K562 (cell line): ENCODE results near the gene LRRC7. TPM values are rescaled to one million over a fixed set of nuclear protein-coding genes. Genes with fewer than 3 reads are reported as not detected.

Source experiments
- ATAC-seq: fragments of 200-7000 bp; cut with Tn5 transposase; 3 replicates; pipeline ENCODE4 v1.9.1; 2020; ENCODE audit warnings: moderate library complexity
- BruUV-seq: library from RNA; stranded (reverse); fragments of 400-500 nt; replicated peaks from 2 replicates; lab custom pipeline; 2021; lab: Mats Ljungman, UMichigan
- CTCF ChIA-PET: fragments of 300-600 bp; formaldehyde crosslinking; extraction: SDS; loops from one replicate; lab custom pipeline; 2021; ENCODE audit warnings: low intra/inter-chr PET ratio; lab: Yijun Ruan, JAX
- POLR2A ChIA-PET: fragments of 300-600, 350-650 bp; sonication (Branson Sonifier 250); formaldehyde crosslinking; extraction: SDS; loops from one replicate; lab custom pipeline; 2021; ENCODE audit warnings: antibody characterized with exemption, inconsistent platforms; lab: Yijun Ruan, JAX
- DNase-seq, 4 experiments: peaks; one replicate each; pipeline versions ENCODE4 v3.0.0 to v3.0.0-alpha.2; 2011 to 2018; ENCODE audit warnings: low spot score in 3 of 4, mixed read lengths in 3 of 4; ENCODE audit errors: extremely low read depth in 1 of 4
- FAIRE-seq: peaks from 2 replicates; lab custom pipeline; 2011; peaks lifted over from hg19 to GRCh38; lab: Jason Lieb, UNC
- H2AFZ ChIP-seq: 2 replicates; pipeline ENCODE4 v1.6.0; 2011; ENCODE audit warnings: low read depth, low read length, control low read depth, inconsistent platforms
- H3K27ac ChIP-seq: fragments of 200-600 bp; 3 replicates; pipeline ENCODE4 v1.8.0; 2011; ENCODE audit warnings: low read depth, mild to moderate bottlenecking, control low read depth, inconsistent platforms, low read length, moderate library complexity, mixed read lengths; ENCODE audit errors: extremely low read depth
- H3K27me3 ChIP-seq, 2 experiments: fragments of 300-600 bp in 1 of 2; 2 replicates in 1 of 2; 3 replicates in 1 of 2; pipeline versions ENCODE4 v1.6.0 to v1.8.0; 2011; ENCODE audit warnings: inconsistent platforms in 2 of 2, low read length in 2 of 2, mild to moderate bottlenecking in 1 of 2, mixed read lengths in 1 of 2, moderate library complexity in 1 of 2; ENCODE audit not compliant: control insufficient read depth in 2 of 2, insufficient read depth in 2 of 2
- H3K36me3 ChIP-seq: fragments of 300-600 bp; 3 replicates; pipeline ENCODE4 v1.8.0; 2011; ENCODE audit warnings: mild to moderate bottlenecking, low read length, inconsistent platforms; ENCODE audit not compliant: control insufficient read depth, insufficient read depth
- H3K4me1 ChIP-seq, 2 experiments: fragments of 200-600 bp in 1 of 2; replicated peaks in 1 of 2; 2 replicates in 1 of 2; 3 replicates in 1 of 2; pipeline versions ENCODE4 v1.5.1 to v1.8.0; 2011; ENCODE audit warnings: inconsistent platforms in 2 of 2, low read length in 2 of 2, mild to moderate bottlenecking in 1 of 2, mixed read lengths in 1 of 2, moderate library complexity in 1 of 2; ENCODE audit not compliant: control insufficient read depth in 2 of 2, insufficient read depth in 2 of 2
- H3K4me2 ChIP-seq: 2 replicates; pipeline ENCODE4 v1.6.1; 2011; ENCODE audit warnings: low read length, control low read depth, inconsistent platforms, mixed read lengths; ENCODE audit not compliant: insufficient read depth
- H3K4me3 ChIP-seq: fragments of 200-600 bp; sonication (generic), shearing (Covaris generic); 2 replicates; pipeline ENCODE4 v1.5.1; 2016; ENCODE audit warnings: control low read depth, inconsistent platforms
- H3K79me2 ChIP-seq: fragments of 200-600 bp; 3 replicates; pipeline ENCODE4 v1.8.0; 2011; ENCODE audit warnings: low read length, inconsistent platforms; ENCODE audit not compliant: control insufficient read depth, insufficient read depth
- H3K9ac ChIP-seq, 2 experiments: 2 replicates each; pipeline versions ENCODE4 v1.6.0 to v1.6.1; 2011; ENCODE audit warnings: low read depth in 2 of 2, low read length in 2 of 2, control low read depth in 1 of 2, inconsistent platforms in 1 of 2, mild to moderate bottlenecking in 1 of 2, mixed read lengths in 1 of 2; ENCODE audit not compliant: insufficient read depth in 1 of 2
- H3K9me1 ChIP-seq: one replicate; pipeline ENCODE4 v1.6.0; 2011; ENCODE audit warnings: inconsistent platforms, mild to moderate bottlenecking, low read length, moderate library complexity; ENCODE audit not compliant: control insufficient read depth, insufficient read depth
- H3K9me3 ChIP-seq: replicated peaks from 2 replicates; pipeline ENCODE4 v1.5.1; 2011; ENCODE audit warnings: low read depth, low read length, inconsistent platforms; ENCODE audit not compliant: control insufficient read depth, insufficient read depth
- H4K20me1 ChIP-seq: replicated peaks from 2 replicates; pipeline ENCODE4 v1.6.1; 2011; ENCODE audit warnings: low read length, inconsistent platforms, mixed read lengths; ENCODE audit not compliant: control insufficient read depth, insufficient read depth
- FOXA3 ChIP-seq, 2 experiments: fragments of 450-650 bp in 1 of 2; sonication (generic) in 1 of 2; formaldehyde crosslinking; IDR thresholded peaks in 1 of 2; conservative IDR thresholded peaks in 1 of 2; 2 replicates each; pipeline versions ENCODE4 v1.4.0 to v1.8.0; 2020 to 2022; ENCODE audit warnings: mild to moderate bottlenecking in 2 of 2, missing genetic modification reagents in 1 of 2
- FOXO4 ChIP-seq: fragments of 450-650 bp; formaldehyde crosslinking; IDR thresholded peaks from 2 replicates; pipeline ENCODE4 v1.4.0; 2020; ENCODE audit warnings: mild to moderate bottlenecking, moderate library complexity
- HDAC2 ChIP-seq: fragments of 450-650 bp; IDR thresholded peaks from 2 replicates; pipeline ENCODE4 v1.6.1; 2016; ENCODE audit warnings: mild to moderate bottlenecking
- ID3 ChIP-seq, 2 experiments: fragments of 250-450 bp in 1 of 2; fragments of 450-650 bp in 1 of 2; sonication (Bioruptor Pico) in 1 of 2; IDR thresholded peaks; 2 replicates each; pipeline versions ENCODE4 v1.6.1 to v1.8.0; 2016 to 2021; ENCODE audit warnings: mild to moderate bottlenecking in 2 of 2, moderate library complexity in 2 of 2, missing compliant biosample characterization in 1 of 2, missing genetic modification characterization in 1 of 2
- ILF3 ChIP-seq: fragments of 450-650 bp; IDR thresholded peaks from 2 replicates; pipeline ENCODE4 v1.6.1; 2018; ENCODE audit warnings: antibody characterized with exemption, mild to moderate bottlenecking, moderate library complexity, borderline replicate concordance
- IRF1 ChIP-seq: sonication (generic); formaldehyde crosslinking; IDR thresholded peaks from 2 replicates; pipeline ENCODE4 v1.8.0; 2022; ENCODE audit warnings: missing genetic modification reagents, mild to moderate bottlenecking, borderline replicate concordance
- MCM2 ChIP-seq: fragments of 450-650 bp; IDR thresholded peaks from 2 replicates; pipeline ENCODE4 v1.6.1; 2017; ENCODE audit warnings: low read depth, mild to moderate bottlenecking
- MNT ChIP-seq, 2 experiments: fragments of 450-650 bp; conservative IDR thresholded peaks; 2 replicates each; pipeline ENCODE4 v1.6.1; 2017; ENCODE audit warnings: mild to moderate bottlenecking in 2 of 2, moderate library complexity in 2 of 2
- PCBP1 ChIP-seq: fragments of 200-400 bp; formaldehyde crosslinking; IDR thresholded peaks from 2 replicates; pipeline ENCODE4 v1.6.1; 2018; ENCODE audit warnings: mild to moderate bottlenecking, low read depth, low read length; ENCODE audit not compliant: poor library complexity, severe bottlenecking
- PHF21A ChIP-seq: fragments of 450-650 bp; IDR thresholded peaks from 2 replicates; pipeline ENCODE4 v1.6.1; 2017; ENCODE audit warnings: low read depth, borderline replicate concordance
- PRMT5 ChIP-seq: sonication (generic); formaldehyde crosslinking; IDR thresholded peaks from 2 replicates; pipeline ENCODE4 v1.5.0; 2020; ENCODE audit warnings: missing genetic modification reagents
- RCOR1 ChIP-seq, 2 experiments: IDR thresholded peaks; 2 replicates each; pipeline ENCODE4 v1.6.1; 2012; ENCODE audit warnings: low read depth in 2 of 2, low read length in 2 of 2, borderline replicate concordance in 1 of 2, improper control_type of control experiment in 1 of 2
- SP1 ChIP-seq: sonication (generic); formaldehyde crosslinking; IDR thresholded peaks from 2 replicates; pipeline ENCODE4 v1.8.1; 2022; ENCODE audit warnings: mild to moderate bottlenecking, missing genetic modification reagents
- SPI1 ChIP-seq: IDR thresholded peaks from 2 replicates; pipeline ENCODE4 v1.6.1; 2011; ENCODE audit warnings: low read depth, low read length, control low read depth, borderline replicate concordance
- TCF15 ChIP-seq: fragments of 250-450 bp; sonication (Bioruptor Pico); IDR thresholded peaks from 2 replicates; pipeline ENCODE4 v1.8.0; 2022; ENCODE audit warnings: moderate library complexity, mild to moderate bottlenecking, inconsistent platforms
- ZNF280B ChIP-seq: fragments of 250-450 bp; sonication (Bioruptor Pico); IDR thresholded peaks from 2 replicates; pipeline ENCODE4 v1.5.1; 2021; ENCODE audit warnings: mild to moderate bottlenecking
- WGBS: fragments of 100-300 bp; shearing (Covaris generic); methylation state at CpG from one replicate; pipeline ENCODE4 v1.1.6; 2016; ENCODE audit warnings: low coverage, mixed read lengths; ENCODE audit not compliant: insufficient coverage; ENCODE audit errors: missing lambda C conversion rate; 5-methylcytosine and 5-hydroxymethylcytosine counted together
- in situ Hi-C: fragments of 300-500 bp; cut with MboI; formaldehyde crosslinking; loops from 4 replicates; pipeline ENCODE4 v1.15.0; 2018; ENCODE audit warnings: inconsistent platforms, mixed read lengths
- intact Hi-C: fragments of 100-400 bp; cut with micrococcal nuclease; formaldehyde crosslinking; loops from 2 replicates; pipeline ENCODE4 v1.14.2; 2022
- polyA plus RNA-seq, 8 experiments: library from polyadenylated mRNA; depleted of rRNA in 4 of 8; stranded (reverse) in 5 of 8; unstranded in 3 of 8; fragments of >200 nt; fragmentation: Nextera tagmentation in 2 of 8; fragmentation: Illumina TruSeq in 1 of 8; extraction: Ambion mirVana in 2 of 8; extraction: Trizol in 1 of 8; gene quantifications; 2 replicates each; pipeline versions ENCODE4 v1.2.1 to v1.2.3, GENCODE V29; 2011 to 2014; ENCODE audit warnings: inconsistent platforms in 1 of 8, missing spikeins in 1 of 8
- total RNA-seq, 7 experiments: library from RNA; depleted of rRNA in 6 of 7; stranded (reverse); fragments of >200 nt in 6 of 7; fragmentation: Illumina TruSeq in 2 of 7; extraction: Trizol in 2 of 7; gene quantifications; 2 replicates each; pipeline versions ENCODE4 v1.2.1 to v1.2.3, GENCODE V29; 2011 to 2021; ENCODE audit warnings: low replicate concordance in 1 of 7

Gene LRRC7
- total and polyA plus RNA-seq, 9 of the 15 experiments (the other 6 are each of a cell fraction or from before 2014, with no cell fraction given) = 0.09 to 0.94 (median 0.49) TPM

GRCh38 chr1:69754521-69754920 is 186.8 kb downstream of the LRRC7 start:
- H3K27ac ChIP-seq = no peak overlapping the region
- 0% methylated on average over 3 of the region's 3 CpGs for WGBS
- H3K79me2 ChIP-seq = no peaks in the 10 kb centered on the region
- DNase-seq (no peak), ATAC-seq (no peak), FAIRE-seq (no peak)
- intact Hi-C loops (no loop called here), in situ Hi-C loops (no loop called here)
- ChIA-PET CTCF (no interaction called here), POLR2A (no interaction called here)
- BruUV-seq = no TSS peak
- H3K4me3 ChIP-seq = no peak overlapping the region
- H3K4me1 ChIP-seq = no peaks in the 10 kb centered on the region
- H3K9ac ChIP-seq = no peak overlapping the region
- H3K9me3 ChIP-seq = no peaks in the 10 kb centered on the region
- H3K36me3 ChIP-seq = no peaks in the 10 kb centered on the region
- no peaks in the 10 kb centered on the region for H3K9me1 ChIP-seq
- no peak overlapping the region for H3K4me2 ChIP-seq
- no peaks in the 10 kb centered on the region for H3K27me3 ChIP-seq
- H4K20me1 ChIP-seq = no peaks in the 10 kb centered on the region
- H2AFZ ChIP-seq = no peak overlapping the region
- TF ChIP-seq SPI1 (no peak), PHF21A (no peak), FOXA3 (CRISPR knock-in tag; conservative IDR thresholded peaks at IDR 0.05 in 1 of 2, IDR thresholded peaks at IDR 0.05 in 1 of 2) (no peak), PRMT5 (CRISPR knock-in tag) (no peak), IRF1 (CRISPR knock-in tag) (no peak), RCOR1 (IDR thresholded peaks at IDR 0.05; ENCODE audit: borderline replicate concordance in 1 of 2, low read depth in 2 of 2, low read length in 2 of 2) (no peak), SP1 (CRISPR knock-in tag) (no peak), HDAC2 (no peak), MCM2 (no peak), TCF15 (CRISPR knock-in tag) (no peak), ILF3 (no peak), ZNF280B (CRISPR knock-in tag) (no peak), PCBP1 (no peak), MNT (conservative IDR thresholded peaks at IDR 0.05) (no peak), ID3 (CRISPR knock-in tag; IDR thresholded peaks at IDR 0.05) (no peak), ID3 (tag; IDR thresholded peaks at IDR 0.05) (no peak), FOXO4 (CRISPR knock-in tag) (no peak)
